C4-2B (cell line): ENCODE results near the gene SPRED2.

Experiments used
- ZFX ChIP-seq: fragments of 450-650 bp; IDR thresholded peaks from 2 replicates; pipeline ENCODE4 v1.6.1; 2017
- TF ChIP-seq, protein P1 (sequence below): fragments of 450-650 bp; conservative IDR thresholded peaks from 2 replicates; pipeline ENCODE4 v1.5.1; 2017; ENCODE audit warnings: mild to moderate bottlenecking

DNA sequence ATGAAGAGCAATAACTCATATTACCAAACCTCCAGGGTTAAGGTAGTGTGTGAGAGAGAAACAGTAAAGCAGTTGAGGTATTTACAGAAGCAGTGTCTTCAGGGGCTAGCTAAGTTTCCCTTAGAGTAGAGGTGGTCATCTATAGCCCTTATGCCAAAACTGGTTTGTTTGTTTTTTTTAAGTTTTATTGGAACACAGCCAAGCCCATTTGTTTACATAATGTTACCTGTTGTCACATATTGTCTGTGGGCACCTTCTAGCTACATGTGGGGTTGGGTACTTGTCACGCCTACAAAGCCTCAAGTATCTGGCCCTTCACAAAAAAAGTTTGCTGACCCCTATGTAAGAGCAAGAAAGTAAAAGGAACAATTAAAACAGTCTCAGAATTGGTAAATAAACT is 165.4 kb downstream of the SPRED2 start:
- TF ChIP-seq, protein P1, sequence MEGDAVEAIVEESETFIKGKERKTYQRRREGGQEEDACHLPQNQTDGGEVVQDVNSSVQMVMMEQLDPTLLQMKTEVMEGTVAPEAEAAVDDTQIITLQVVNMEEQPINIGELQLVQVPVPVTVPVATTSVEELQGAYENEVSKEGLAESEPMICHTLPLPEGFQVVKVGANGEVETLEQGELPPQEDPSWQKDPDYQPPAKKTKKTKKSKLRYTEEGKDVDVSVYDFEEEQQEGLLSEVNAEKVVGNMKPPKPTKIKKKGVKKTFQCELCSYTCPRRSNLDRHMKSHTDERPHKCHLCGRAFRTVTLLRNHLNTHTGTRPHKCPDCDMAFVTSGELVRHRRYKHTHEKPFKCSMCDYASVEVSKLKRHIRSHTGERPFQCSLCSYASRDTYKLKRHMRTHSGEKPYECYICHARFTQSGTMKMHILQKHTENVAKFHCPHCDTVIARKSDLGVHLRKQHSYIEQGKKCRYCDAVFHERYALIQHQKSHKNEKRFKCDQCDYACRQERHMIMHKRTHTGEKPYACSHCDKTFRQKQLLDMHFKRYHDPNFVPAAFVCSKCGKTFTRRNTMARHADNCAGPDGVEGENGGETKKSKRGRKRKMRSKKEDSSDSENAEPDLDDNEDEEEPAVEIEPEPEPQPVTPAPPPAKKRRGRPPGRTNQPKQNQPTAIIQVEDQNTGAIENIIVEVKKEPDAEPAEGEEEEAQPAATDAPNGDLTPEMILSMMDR = no peak
- TF ChIP-seq ZFX = no peak
